Astrocyte of the spinal cord (primary cell): ENCODE measurements around the gene CCDC85C.

Experiments used
- DNase-seq: peaks from one replicate; pipeline ENCODE4 v3.0.0; 2011; ENCODE audit warnings: low read depth, low spot score
- H3K4me3 ChIP-seq: 2 replicates; pipeline ENCODE4 v1.5.1; 2011; ENCODE audit warnings: low read depth, mild to moderate bottlenecking, low read length, moderate library complexity
- CTCF ChIP-seq: IDR thresholded peaks from 2 replicates; pipeline ENCODE4 v1.5.1; 2012; ENCODE audit warnings: low read depth, mild to moderate bottlenecking, low read length, inconsistent platforms
- in situ Hi-C: cut with HindIII; loops from 2 replicates; pipeline ENCODE4 v1.10.0; 2017; ENCODE audit warnings: low sequenced_read_pairs

The CCDC85C gene

GRCh38 chr14:99529899-99530298 lies 74.1 kb downstream of the CCDC85C start:
- DNase-seq: peak; percentile 15
- in situ Hi-C loops: no loop called here
- no peak for TF ChIP-seq CTCF

DNA sequence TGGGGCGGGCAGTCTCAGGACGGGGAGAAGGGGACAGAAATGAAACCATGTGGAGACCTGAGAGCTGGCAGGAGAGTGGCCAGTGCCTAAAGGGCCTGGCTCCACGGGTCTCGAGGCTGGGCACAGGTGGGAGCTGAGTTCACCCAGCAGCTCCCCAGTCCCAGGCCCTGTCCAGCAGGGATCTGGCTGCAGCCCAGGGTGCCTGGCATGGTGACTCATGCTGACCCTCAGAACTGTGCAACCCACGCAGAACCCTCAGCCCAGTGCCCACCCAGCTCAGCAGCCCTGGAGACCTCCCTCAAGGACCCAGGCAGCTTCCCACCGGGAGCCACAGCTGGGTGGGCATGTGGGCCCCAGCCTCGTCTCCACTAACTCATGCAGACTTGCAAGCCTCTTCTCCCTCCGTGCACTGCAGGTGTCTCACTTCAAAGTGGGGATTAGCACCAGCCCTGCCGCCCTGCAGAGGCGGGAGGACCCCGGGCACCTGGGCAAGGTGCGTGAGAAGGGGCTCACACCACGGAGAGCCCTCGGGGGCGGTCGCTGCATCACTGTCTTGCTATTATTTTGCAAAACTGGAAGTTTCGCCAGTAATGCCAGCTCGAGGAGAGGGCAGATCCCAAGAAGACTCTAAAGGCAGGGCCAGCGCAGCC lies 76.5 kb downstream of the CCDC85C start:
- H3K4me3 ChIP-seq: no peak overlapping the region
- TF ChIP-seq CTCF: no peak
- in situ Hi-C loops: no loop called here
- no peak for DNase-seq

More at GRCh38 chr14:99529899-99530298, 74.1 kb downstream of the CCDC85C start:
- no peak overlapping the region for H3K4me3 ChIP-seq

DNA sequence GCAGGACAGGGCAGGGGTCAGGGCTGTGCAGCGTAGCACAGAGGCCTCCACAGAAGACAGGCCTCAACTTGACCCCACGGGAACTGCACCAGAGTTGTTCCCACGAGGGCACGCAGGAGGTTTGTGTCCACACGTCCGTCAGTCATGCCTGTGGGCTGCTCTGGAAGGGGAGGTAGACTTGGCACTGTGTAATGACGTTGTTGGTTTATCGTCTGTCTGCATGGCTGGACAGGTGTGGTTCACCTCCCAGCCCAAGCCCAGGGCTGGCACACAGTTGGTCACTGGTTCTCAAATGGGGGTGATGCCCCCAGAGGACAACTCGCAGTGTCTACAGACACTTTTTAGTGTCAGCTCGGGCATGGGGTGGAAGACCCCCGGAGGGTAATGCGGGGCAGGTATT lies 77.0 kb downstream of the CCDC85C start:
- no peak overlapping the region for H3K4me3 ChIP-seq
- TF ChIP-seq CTCF: no peak
- in situ Hi-C loops: no loop called here
- no peak for DNase-seq

GRCh38 chr14:99525699-99526080 lies 78.3 kb downstream of the CCDC85C start:
- H3K4me3 ChIP-seq: no peak overlapping the region
- no peak for TF ChIP-seq CTCF
- DNase-seq: no peak
- in situ Hi-C loops: no loop called here

DNA sequence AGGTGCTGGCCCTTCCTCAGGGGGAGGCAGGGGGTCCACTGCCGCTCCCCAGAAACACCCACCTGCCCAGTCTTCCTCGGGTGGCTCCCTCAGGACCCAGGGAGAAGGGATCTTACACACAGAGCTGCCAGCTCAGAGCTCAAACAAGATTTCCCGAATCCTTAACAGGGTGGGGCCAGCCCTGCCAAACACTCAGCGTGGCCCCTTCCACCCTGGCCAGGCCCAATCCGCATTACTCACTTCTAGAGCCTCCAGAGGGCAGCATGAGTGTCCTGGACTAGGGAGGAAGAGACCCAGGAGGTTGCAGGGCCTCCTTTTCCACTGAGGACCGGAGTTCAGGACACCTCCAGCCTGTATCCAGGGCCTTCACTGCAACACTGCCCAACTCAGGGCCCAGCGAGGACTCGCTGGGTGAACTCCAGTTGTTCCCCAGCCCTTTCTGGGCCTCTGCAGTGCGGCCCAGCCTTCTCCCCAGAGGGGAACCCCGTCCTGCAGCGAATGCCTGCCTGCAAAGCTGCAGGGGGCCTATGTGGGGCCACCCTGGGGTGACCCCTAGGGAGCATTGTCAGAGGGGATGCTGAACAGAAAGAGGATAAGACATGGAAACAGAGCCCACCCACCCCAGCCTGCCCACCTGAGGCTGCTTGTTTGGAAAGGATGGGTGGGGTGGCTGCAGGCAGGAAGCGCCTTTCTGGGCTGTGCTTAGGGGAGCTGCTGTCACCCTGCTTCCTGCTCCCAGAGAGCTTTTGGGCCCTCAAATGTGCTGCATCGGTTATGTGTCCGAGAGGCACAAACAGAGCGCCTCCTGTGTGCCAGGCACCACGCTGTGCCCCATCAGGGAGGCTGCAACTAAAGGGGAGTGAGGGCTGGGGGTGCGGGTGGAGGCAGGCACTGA lies 79.0 kb downstream of the CCDC85C start:
- DNase-seq: peak; percentile 50
- H3K4me3 ChIP-seq: no peak overlapping the region
- in situ Hi-C loops: no loop called here
- TF ChIP-seq CTCF: peak; percentile 51

- no peak for TF ChIP-seq CTCF
- in situ Hi-C loops: no loop called here
- no peak overlapping the region for H3K4me3 ChIP-seq
- peak; percentile 26 for DNase-seq
Observed at GRCh38 chr14:99524091-99524661, 79.8 kb downstream of the CCDC85C start.
